Lower lobe of right lung (tissue), 2 donors: ENCODE results near the gene VANGL1. TPM values are rescaled to one million over a fixed set of nuclear protein-coding genes. Genes with fewer than 3 reads are reported as not detected.

ENCODE experiments used
- ATAC-seq, 2 donors: fragments of 200-7000 bp; cut with Tn5 transposase; one replicate each; pipeline ENCODE4 v1.9.1; 2020 to 2022; ENCODE audit warnings: mild to moderate bottlenecking in 2 of 2, moderate library complexity in 2 of 2
- DNase-seq: peaks from one replicate; pipeline ENCODE4 v3.0.0-alpha.2; 2020
- H3K27ac ChIP-seq: fragments of 200-600 bp; one replicate; pipeline ENCODE4 v1.8.0; 2022
- H3K27me3 ChIP-seq: fragments of 200-600 bp; one replicate; pipeline ENCODE4 v1.8.0; 2022; ENCODE audit warnings: low read depth
- H3K36me3 ChIP-seq: fragments of 200-600 bp; one replicate; pipeline ENCODE4 v1.8.0; 2022; ENCODE audit warnings: mild to moderate bottlenecking
- H3K4me1 ChIP-seq: fragments of 200-600 bp; one replicate; pipeline ENCODE4 v1.8.0; 2022
- H3K4me3 ChIP-seq: fragments of 200-600 bp; one replicate; pipeline ENCODE4 v1.8.0; 2022; ENCODE audit warnings: mild to moderate bottlenecking
- H3K9me3 ChIP-seq: fragments of 200-600 bp; one replicate; pipeline ENCODE4 v1.8.0; 2022
- intact Hi-C: fragments of 100-400 bp; cut with DNase I; formaldehyde crosslinking; loops from one replicate; pipeline ENCODE4 v1.11.0; 2022
- total RNA-seq: library from RNA; stranded (reverse); fragmentation: NEBNext Ultra II Directional; extraction: Animal tissue kit (Norgen Biotek cat#: 25700); gene quantifications from one replicate; pipeline ENCODE4 v1.2.1, GENCODE V29; 2021
- TF ChIP-seq, protein P1 (sequence below): fragments of 200-600 bp; IDR thresholded peaks from one replicate; pipeline ENCODE4 v1.8.0; 2022; ENCODE audit warnings: antibody characterized with exemption, mild to moderate bottlenecking
- donor health status: DM: no; HTN: yes; CAD: no; lungs with severe emphysema.

Gene VANGL1
- total RNA-seq, 1 donor from 2014 or later: 10.9 TPM

DNA sequence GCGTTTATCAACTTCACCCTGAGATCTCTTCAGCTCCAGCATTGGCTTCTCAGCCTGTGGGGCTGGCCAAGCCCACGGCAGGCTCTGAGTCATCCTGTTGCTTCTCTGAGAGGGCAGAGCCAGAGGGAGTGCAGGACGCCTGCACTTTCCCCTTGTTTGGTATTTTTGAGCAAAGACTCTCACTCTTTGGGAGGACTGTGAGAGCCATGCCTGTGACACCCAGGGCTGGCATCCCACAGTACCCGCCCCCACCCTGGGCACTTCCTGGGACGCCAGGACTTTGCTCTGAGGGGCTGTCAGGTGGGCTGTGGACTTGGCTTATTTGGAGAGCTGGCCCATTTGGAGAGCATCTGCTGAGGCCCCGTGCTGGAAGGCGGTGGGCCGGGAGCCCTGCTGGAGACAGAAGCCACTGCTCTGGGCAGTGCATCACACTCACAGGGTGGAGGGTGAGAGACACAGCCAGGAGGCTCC is 37.4 kb downstream of the VANGL1 start:
- intact Hi-C loops: no loop called here
- DNase-seq: no peak

GRCh38 chr1:115680730-115681111 is 39.0 kb downstream of the VANGL1 start:
- no peak for ATAC-seq
- Histone ChIP-seq H3K36me3 (peaks cover 18% of the 10 kb centered on the region), H3K27ac (no peak overlapping the region), H3K27me3 (no peaks in the 10 kb centered on the region), H3K4me1 (peaks cover 7% of the 10 kb centered on the region), H3K9me3 (no peaks in the 10 kb centered on the region), H3K4me3 (no peak overlapping the region)
- TF ChIP-seq, protein P1, sequence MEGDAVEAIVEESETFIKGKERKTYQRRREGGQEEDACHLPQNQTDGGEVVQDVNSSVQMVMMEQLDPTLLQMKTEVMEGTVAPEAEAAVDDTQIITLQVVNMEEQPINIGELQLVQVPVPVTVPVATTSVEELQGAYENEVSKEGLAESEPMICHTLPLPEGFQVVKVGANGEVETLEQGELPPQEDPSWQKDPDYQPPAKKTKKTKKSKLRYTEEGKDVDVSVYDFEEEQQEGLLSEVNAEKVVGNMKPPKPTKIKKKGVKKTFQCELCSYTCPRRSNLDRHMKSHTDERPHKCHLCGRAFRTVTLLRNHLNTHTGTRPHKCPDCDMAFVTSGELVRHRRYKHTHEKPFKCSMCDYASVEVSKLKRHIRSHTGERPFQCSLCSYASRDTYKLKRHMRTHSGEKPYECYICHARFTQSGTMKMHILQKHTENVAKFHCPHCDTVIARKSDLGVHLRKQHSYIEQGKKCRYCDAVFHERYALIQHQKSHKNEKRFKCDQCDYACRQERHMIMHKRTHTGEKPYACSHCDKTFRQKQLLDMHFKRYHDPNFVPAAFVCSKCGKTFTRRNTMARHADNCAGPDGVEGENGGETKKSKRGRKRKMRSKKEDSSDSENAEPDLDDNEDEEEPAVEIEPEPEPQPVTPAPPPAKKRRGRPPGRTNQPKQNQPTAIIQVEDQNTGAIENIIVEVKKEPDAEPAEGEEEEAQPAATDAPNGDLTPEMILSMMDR: no peak
- no peak for DNase-seq
- intact Hi-C loops: no loop called here

More for the DNA sequence above, 37.4 kb downstream of the VANGL1 start:
- ATAC-seq: peak; percentile 61 to 84
- no peak overlapping the region for H3K27ac ChIP-seq
- no peak overlapping the region for H3K4me3 ChIP-seq
- no peaks in the 10 kb centered on the region for H3K27me3 ChIP-seq
- TF ChIP-seq, protein P1: no peak
- H3K36me3 ChIP-seq: peaks cover 3% of the 10 kb centered on the region
- H3K9me3 ChIP-seq: no peaks in the 10 kb centered on the region
- H3K4me1 ChIP-seq: peaks cover 7% of the 10 kb centered on the region

DNA sequence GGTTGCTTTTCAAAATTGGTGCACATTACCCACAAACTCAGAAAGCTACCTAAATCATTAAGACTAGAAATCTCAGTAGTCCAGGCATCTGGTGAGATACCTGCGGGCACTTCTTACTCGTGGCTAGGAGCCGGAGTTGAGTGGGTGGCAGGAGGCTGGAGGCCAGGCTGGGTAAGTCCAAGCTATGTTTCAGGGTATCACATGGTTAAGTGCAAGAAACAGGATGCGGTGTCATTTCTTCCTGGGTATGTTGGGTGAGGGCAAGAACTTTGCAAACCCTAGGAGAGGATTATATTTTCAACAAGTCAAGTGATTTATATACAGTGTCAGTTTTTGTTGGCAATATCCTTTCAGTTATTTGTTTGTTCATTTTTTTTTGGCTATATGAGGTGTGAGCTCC is 41.0 kb downstream of the VANGL1 start:
- Histone ChIP-seq H3K4me3 (no peak overlapping the region), H3K36me3 (peaks cover 30% of the 10 kb centered on the region), H3K9me3 (no peaks in the 10 kb centered on the region), H3K27ac (no peak overlapping the region), H3K4me1 (peaks cover 7% of the 10 kb centered on the region), H3K27me3 (no peaks in the 10 kb centered on the region)
- ATAC-seq (no peak), DNase-seq (no peak)
- intact Hi-C loops: no loop called here
- TF ChIP-seq, protein P1: no peak

DNA sequence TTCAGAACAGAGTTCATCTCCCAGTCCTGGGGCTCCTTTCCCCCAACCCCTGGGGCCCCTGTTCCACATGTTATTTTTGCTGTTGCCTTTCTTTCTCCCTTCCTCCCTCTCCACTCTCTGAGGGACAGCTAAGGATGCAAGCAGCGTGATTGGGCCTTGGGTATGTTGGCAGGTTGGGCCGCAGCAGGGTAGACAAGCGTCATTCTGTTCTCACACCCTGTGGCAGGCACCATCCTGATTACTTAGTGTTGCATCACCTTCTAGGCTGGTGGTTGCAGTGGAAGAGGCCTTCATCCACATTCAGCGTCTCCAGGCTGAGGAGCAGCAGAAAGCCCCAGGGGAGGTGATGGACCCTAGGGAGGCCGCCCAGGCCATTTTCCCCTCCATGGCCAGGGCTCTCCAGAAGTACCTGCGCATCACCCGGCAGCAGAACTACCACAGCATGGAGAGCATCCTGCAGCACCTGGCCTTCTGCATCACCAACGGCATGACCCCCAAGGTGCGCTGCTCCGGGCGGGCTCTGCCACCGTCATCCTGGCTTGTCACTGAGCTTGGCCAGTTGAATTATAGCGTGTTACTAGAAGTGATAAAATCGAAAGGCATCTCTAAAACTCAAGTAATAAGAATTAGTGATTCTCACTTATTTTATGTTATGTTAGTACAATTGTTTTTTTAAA is 43.4 kb downstream of the VANGL1 start:
- Histone ChIP-seq H3K27me3 (no peaks in the 10 kb centered on the region), H3K27ac (no peak overlapping the region), H3K9me3 (no peaks in the 10 kb centered on the region), H3K4me1 (no peaks in the 10 kb centered on the region), H3K4me3 (no peak overlapping the region), H3K36me3 (peaks cover 48% of the 10 kb centered on the region)
- intact Hi-C loops: no loop called here
- TF ChIP-seq, protein P1: no peak
- DNase-seq (no peak), ATAC-seq (no peak)

DNA sequence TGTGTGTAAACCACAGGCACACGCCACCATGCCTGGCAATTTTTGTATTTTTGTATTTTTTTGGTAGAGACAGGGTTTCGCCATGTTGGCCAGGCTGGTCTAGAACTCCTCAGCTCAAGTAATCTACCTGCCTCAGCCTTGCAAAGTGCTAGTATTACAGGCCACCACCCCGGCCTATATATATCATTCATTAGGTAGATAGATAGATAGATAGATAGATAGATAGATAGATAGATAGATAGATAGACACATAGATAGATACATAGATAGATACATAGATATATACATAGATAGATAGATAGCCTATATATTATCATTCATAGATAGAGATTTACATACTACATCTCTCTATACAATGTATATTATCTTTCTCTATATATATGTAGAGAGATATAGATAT is 46.0 kb downstream of the VANGL1 start:
- intact Hi-C loops: no loop called here
- Histone ChIP-seq H3K36me3 (peaks cover 73% of the 10 kb centered on the region), H3K4me3 (no peak overlapping the region), H3K27me3 (no peaks in the 10 kb centered on the region), H3K27ac (no peak overlapping the region), H3K4me1 (no peaks in the 10 kb centered on the region), H3K9me3 (no peaks in the 10 kb centered on the region)
- DNase-seq (no peak), ATAC-seq (no peak)
- TF ChIP-seq, protein P1: no peak
